IPS-18a (cell line): ENCODE results near the gene MTUS2.
"Not testable (repeated sequence)": the region's sequence is repeated elsewhere in the genome, so short reads cannot be mapped to it uniquely, and the experiment has no call there.

Experiments
- H3K27ac ChIP-seq: one replicate; pipeline ENCODE4 v1.5.1; 2013; ENCODE audit warnings: low read length
- H3K27me3 ChIP-seq: one replicate; pipeline ENCODE4 v1.6.1; 2013; ENCODE audit warnings: mild to moderate bottlenecking, low read length; ENCODE audit not compliant: control insufficient read depth, insufficient read depth
- H3K36me3 ChIP-seq: one replicate; pipeline ENCODE4 v1.6.1; 2013; ENCODE audit warnings: low read depth, low read length; ENCODE audit not compliant: control insufficient read depth
- H3K4me1 ChIP-seq: one replicate; pipeline ENCODE4 v1.6.1; 2013; ENCODE audit warnings: low read depth, low read length; ENCODE audit not compliant: control insufficient read depth
- H3K4me3 ChIP-seq: one replicate; pipeline ENCODE4 v1.5.1; 2013; ENCODE audit warnings: low read length
- H3K9ac ChIP-seq: one replicate; pipeline ENCODE4 v1.6.1; 2013; ENCODE audit warnings: mild to moderate bottlenecking, low read length, moderate library complexity
- H3K9me3 ChIP-seq: one replicate; pipeline ENCODE4 v1.6.1; 2013; ENCODE audit warnings: low read depth, low read length; ENCODE audit not compliant: control insufficient read depth

The MTUS2 gene

DNA sequence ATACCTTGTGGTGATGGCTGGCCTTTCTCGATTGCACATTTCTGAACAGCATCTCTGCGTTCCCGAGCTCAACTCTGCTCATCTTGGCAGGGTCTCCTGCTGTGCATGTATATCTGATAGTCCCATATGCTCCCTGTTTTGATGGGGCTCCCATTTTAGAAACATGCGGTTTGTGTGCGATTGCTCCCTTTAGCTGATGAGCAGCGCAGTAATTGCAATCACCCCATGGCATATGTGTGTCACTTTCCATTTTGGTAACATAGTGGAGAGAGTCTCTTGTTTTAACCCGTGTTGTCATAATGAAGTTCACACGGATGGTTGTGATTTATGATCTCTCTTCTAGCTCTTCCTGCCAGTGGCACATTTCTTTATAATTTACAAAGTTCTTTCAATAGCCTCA, 144.7 kb downstream of the MTUS2 start:
- no peaks in the 10 kb centered on the region for H3K9me3 ChIP-seq
- H3K27ac ChIP-seq: no peak overlapping the region
- no peaks in the 10 kb centered on the region for H3K4me1 ChIP-seq
- no peaks in the 10 kb centered on the region for H3K27me3 ChIP-seq
- H3K4me3 ChIP-seq: no peak overlapping the region
- H3K36me3 ChIP-seq: no peaks in the 10 kb centered on the region
- H3K9ac ChIP-seq: no peak overlapping the region

DNA sequence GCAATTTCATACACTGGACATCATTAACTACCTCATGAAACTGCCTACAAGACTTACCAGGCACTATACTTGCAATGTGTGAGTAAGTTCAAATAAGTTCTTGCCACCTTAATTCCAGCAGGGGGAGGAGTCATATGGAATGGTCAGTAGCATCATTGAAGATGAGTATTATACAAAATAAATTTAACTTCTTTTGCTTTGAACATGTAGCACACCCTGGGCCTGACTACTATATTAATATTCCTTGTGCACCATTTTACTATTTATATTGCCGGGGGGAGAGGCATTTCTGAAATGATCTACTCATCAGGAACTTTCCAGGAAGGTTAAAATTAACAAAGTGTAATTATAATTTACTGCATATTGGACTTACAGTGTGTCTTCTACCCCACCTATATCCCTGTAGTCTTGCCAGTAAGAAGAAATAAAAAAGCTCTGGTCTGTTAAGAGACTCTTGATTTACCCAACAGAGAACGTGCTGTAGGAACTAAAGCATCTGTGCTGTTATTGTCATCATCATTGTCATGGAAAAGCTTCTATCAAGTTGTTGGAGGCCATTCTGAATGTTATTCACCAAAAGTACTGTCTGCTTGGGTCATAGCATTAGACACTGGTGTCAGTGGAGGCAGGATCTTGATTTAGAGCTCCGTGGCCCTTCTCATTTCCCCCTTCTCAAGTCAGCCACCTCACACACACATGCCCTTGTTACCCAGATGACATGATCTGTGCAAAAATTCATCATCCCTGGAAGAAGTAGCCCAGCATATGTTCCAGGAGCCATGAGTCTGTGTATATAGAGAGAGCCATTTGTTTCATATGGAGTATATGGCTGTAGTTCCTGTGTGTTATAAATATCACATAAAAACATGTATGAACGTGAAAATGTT, 147.1 kb downstream of the MTUS2 start:
- Histone ChIP-seq H3K27me3 (no peaks in the 10 kb centered on the region), H3K36me3 (no peaks in the 10 kb centered on the region), H3K27ac (no peak overlapping the region), H3K9me3 (no peaks in the 10 kb centered on the region), H3K4me1 (no peaks in the 10 kb centered on the region), H3K4me3 (no peak overlapping the region), H3K9ac (no peak overlapping the region)

DNA sequence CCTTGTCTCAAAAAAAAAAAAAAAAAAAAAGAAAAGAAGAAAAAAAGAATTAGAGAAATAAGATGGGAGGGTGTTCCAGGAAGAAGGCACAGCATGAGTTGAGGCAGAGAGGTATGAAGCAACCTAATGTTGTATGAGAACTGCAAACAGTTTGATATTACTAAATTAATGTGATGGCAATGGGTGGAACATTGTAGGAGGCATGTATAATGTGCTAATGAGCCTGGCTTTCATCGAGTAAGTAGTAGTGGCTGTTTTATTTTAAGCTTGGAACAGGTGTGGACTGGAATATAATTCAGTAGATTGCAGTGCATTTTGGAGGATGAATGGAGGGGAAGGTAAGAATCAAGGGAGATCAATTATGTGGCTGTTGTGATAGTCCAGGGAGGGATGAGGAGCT, 156.1 kb downstream of the MTUS2 start:
- Histone ChIP-seq H3K27me3 (no peaks in the 10 kb centered on the region), H3K9me3 (no peaks in the 10 kb centered on the region), H3K4me3 (no peak overlapping the region), H3K4me1 (no peaks in the 10 kb centered on the region), H3K27ac (no peak overlapping the region), H3K36me3 (no peaks in the 10 kb centered on the region), H3K9ac (no peak overlapping the region)

DNA sequence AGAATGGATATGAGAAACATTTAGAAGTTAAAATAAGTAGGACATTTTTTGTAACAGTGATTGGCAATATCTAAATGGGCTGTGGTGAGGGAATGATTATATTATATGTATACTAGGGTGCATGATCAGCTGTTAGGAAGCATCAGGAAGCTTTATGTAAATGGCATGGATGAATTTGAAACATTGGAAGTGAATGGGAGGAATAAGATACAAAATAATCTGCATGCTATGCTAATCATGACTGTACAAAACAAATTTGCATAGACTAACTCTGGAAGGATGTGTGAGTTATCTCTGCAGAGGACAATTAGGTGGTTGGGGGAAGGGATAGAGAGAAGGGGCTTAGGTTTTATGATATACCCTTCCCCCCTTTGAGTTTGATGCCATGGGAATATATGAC, 156.5 kb downstream of the MTUS2 start:
- Histone ChIP-seq H3K4me3 (no peak overlapping the region), H3K27me3 (no peaks in the 10 kb centered on the region), H3K4me1 (no peaks in the 10 kb centered on the region), H3K9ac (no peak overlapping the region), H3K9me3 (no peaks in the 10 kb centered on the region), H3K36me3 (no peaks in the 10 kb centered on the region), H3K27ac (no peak overlapping the region)

DNA sequence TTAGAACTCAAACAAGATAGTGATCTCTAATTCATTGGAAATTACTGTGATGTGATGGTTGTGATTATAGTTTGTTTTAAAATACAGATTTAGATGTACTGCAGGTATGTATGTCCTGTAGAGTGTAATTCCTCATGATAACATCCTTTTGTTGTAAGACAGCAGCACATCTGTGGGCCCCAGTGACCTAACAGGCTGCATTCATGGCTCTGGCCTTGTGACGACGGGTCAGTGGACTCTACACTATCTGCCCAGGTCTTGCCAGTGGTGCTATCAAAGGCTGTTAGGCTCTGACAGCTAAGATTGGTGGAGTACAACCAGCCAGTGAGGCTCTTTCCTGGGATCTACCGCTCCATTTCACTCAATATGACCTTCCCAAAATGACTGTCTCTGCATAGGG, 158.4 kb downstream of the MTUS2 start:
- Histone ChIP-seq H3K27ac (no peak overlapping the region), H3K4me3 (no peak overlapping the region), H3K36me3 (no peaks in the 10 kb centered on the region), H3K9me3 (no peaks in the 10 kb centered on the region), H3K4me1 (no peaks in the 10 kb centered on the region), H3K9ac (no peak overlapping the region), H3K27me3 (no peaks in the 10 kb centered on the region)

DNA sequence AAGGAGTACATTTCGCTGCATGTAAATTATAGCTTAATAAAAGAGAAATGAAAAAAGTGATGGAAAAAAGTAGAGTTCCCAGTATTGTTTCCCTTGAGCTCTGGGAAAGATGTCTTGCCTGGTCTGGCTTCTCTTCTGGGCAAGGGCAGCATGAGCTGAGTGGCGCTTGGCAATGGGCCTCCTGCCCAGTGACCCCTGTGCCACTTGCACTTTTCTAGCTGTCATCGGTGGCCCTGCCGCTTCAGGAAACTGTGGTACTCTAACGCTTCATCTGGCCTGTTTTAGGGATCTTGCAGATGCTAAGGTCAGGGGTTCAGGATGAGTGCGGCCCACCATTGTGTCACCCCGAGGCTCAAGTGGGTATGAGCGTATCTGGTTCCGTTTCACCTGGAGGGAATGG, 161.4 kb downstream of the MTUS2 start:
- Histone ChIP-seq H3K27me3 (no peaks in the 10 kb centered on the region), H3K9me3 (no peaks in the 10 kb centered on the region), H3K36me3 (no peaks in the 10 kb centered on the region), H3K27ac (no peak overlapping the region), H3K4me3 (no peak overlapping the region), H3K9ac (no peak overlapping the region), H3K4me1 (no peaks in the 10 kb centered on the region)

DNA sequence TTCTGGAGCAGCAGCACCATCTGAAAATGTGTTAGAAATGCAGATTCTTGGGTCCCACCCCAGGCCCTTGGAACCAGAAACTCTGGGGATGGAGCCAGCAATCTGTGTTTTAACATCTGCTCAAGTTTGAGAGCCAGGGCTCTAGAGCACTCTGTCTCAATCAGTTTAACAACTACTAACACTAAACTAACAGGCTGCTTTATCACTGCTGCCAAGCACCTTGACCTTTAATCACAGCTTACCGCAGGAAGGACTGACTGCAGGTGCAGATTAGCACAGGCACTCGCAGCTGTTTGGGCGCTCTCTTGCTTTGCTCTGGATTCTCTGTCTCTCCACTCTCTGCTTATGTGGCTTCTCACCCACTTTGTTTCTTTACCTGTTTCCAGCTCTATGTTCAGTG, 163.5 kb downstream of the MTUS2 start:
- no peaks in the 10 kb centered on the region for H3K27me3 ChIP-seq
- no peaks in the 10 kb centered on the region for H3K9me3 ChIP-seq
- H3K36me3 ChIP-seq: no peaks in the 10 kb centered on the region
- no peak overlapping the region for H3K9ac ChIP-seq
- H3K4me1 ChIP-seq: no peaks in the 10 kb centered on the region
- H3K27ac ChIP-seq: no peak overlapping the region
- no peak overlapping the region for H3K4me3 ChIP-seq

DNA sequence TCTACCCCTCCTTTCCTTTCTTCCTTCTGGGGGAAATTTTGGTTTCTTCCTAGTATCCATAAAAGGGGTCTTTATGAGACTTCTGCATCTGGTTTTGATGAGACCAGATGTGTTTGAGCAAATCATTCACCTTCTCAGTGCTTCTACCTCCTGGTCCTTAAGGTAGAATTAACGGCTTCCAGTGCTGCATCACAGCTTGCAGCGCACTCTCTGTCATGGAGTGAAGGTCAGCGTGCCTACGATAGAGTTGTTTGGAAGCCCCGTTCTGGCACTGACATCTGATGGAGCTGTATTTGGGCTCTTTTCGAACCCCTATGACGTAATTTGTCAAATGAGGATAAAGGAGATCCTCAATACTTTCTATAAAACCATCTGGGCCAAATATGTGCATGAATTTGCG, 164.2 kb downstream of the MTUS2 start:
- Histone ChIP-seq H3K36me3 (no peaks in the 10 kb centered on the region), H3K9ac (no peak overlapping the region), H3K4me3 (no peak overlapping the region), H3K27ac (no peak overlapping the region), H3K4me1 (no peaks in the 10 kb centered on the region), H3K27me3 (no peaks in the 10 kb centered on the region), H3K9me3 (no peaks in the 10 kb centered on the region)

DNA sequence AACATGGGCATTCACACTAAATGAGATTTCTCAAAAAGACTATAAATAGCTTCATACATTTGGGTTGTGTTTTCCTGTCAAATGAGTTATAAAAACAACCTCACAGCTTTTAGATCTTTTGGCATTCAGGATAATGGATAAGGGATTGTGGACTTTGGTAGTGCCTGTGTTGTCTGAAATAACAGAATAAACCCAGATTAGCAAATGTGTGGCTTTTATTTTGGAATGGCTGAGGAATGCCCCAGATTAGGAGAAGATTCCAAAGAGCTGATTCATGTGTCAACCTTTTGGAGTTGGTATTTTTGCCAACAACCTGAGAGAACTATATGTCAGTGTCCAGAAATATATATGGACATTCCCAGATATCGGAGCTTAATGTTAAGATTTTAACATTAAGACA, 164.7 kb downstream of the MTUS2 start:
- Histone ChIP-seq H3K4me3 (no peak overlapping the region), H3K36me3 (no peaks in the 10 kb centered on the region), H3K27me3 (no peaks in the 10 kb centered on the region), H3K9ac (no peak overlapping the region), H3K4me1 (no peaks in the 10 kb centered on the region), H3K27ac (no peak overlapping the region), H3K9me3 (no peaks in the 10 kb centered on the region)

DNA sequence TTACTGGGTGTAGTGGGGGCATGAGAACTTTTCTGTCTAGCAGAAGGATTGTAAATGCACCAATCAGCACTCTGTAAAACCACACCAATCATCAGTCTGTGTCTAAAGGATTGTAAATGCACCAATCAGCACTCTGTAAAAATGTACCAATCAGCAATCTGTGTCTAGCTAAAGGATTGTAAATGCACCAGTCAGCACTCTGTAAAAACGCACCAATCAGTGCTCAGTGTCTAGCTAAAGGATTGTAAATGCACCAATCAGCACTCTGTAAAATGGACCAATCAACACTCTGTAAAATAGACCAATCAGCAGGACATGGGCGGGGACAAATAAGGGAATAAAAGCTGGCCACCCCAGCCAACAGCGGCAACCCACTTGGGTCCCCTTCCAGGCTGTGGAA, 170.2 kb downstream of the MTUS2 start:
- not testable (repeated sequence) for H3K4me1 ChIP-seq, H3K27me3 ChIP-seq, H3K36me3 ChIP-seq, H3K9ac ChIP-seq, H3K9me3 ChIP-seq, H3K4me3 ChIP-seq, H3K27ac ChIP-seq

DNA sequence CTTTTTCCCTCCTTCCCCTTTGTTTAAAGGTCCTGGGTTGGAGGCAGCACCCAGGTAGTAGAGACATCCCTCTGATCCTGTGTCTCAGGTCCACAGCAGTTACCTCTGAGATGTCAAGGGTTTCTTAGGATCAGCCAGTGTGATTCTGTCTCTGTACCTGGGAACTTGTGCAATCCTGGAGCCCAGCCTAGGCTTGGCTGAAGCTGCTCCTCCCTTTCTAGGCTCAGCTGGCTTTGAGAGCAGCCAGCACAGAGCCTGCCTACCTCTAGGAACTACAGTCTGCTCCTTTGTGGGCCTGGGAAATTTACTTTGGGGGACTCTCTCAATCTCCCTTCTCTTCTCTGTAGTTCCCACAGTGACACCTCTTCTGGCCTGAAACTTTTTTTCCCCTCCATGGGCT, 171.6 kb downstream of the MTUS2 start:
- H3K27ac ChIP-seq: no peak overlapping the region
- no peaks in the 10 kb centered on the region for H3K4me1 ChIP-seq
- H3K27me3 ChIP-seq: no peaks in the 10 kb centered on the region
- no peaks in the 10 kb centered on the region for H3K36me3 ChIP-seq
- no peak overlapping the region for H3K4me3 ChIP-seq
- no peaks in the 10 kb centered on the region for H3K9me3 ChIP-seq
- H3K9ac ChIP-seq: no peak overlapping the region

DNA sequence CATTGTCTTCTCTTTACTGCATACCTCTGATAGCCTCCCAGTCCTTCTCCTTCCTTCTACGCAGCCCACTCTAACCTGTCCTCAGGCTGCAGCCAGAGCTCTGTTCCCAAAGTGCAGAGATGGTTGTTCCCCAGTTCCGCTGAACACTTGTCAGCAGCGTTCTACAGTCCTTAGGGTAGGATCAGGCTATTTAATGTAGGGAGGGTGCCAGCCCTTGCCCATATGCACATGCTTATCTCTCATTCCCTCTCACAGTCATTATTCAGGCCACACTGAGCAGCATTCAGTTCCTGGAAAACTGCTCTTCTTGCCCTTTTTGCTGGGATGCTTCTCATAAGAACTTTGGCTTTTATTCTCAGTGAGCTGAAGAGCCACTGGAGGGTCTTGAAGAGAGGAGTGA, 180.7 kb downstream of the MTUS2 start:
- Histone ChIP-seq H3K4me1 (no peaks in the 10 kb centered on the region), H3K27me3 (no peaks in the 10 kb centered on the region)

More for the DNA sequence above, 180.7 kb downstream of the MTUS2 start:
- Histone ChIP-seq H3K9ac (no peak overlapping the region), H3K27ac (no peak overlapping the region), H3K9me3 (peaks cover 6% of the 10 kb centered on the region), H3K36me3 (no peaks in the 10 kb centered on the region), H3K4me3 (no peak overlapping the region)
